ENCODE results near the gene EEF2K.

EEF2K gene

DNA sequence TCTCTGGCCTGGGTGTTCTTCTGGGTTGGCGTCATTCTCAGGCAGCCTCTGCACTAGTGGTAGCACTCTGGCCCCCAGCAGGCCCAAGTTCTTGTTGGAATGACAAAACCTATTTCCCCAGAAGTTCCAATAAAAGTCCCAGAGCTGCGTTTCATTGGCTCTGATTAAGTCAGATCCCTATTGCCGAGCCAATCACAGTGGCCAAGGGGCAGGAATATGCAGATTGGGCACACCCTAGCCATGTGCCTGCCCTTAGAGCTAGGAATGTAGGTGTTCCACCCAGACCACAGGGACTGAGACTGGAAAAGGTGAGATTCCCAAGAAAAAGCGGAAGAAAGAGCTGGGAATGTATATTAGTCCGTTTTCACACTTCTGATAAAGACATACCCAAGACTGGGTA, 46.2 kb downstream of the EEF2K start:
- no peak for DNase-seq (ENCODE audit: low read depth)

DNA sequence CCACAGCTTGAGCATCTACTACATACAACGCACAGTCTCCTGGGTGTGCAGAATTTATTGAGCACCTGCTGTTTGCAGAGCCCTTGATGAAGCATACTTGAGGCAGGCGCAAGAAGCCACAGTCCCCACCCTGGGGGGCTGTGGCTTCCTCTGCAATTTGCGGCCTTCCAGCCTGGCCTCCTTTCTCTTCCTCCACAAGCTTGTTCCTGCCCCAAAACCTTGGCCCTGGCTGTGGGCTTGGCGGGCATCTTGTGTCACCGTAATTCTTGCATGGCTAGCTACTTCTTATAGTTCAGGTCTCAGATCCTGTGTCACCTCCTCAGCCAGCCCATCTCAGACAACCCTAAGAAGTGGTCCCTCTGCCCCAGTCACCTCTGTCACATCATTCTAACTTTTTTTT, 47.2 kb downstream of the EEF2K start:
- no peak for DNase-seq (ENCODE audit: low read depth)

GRCh38 chr16:22255335-22255734, 49.3 kb downstream of the EEF2K start:
- DNase-seq (ENCODE audit: low read depth) = no peak

DNA sequence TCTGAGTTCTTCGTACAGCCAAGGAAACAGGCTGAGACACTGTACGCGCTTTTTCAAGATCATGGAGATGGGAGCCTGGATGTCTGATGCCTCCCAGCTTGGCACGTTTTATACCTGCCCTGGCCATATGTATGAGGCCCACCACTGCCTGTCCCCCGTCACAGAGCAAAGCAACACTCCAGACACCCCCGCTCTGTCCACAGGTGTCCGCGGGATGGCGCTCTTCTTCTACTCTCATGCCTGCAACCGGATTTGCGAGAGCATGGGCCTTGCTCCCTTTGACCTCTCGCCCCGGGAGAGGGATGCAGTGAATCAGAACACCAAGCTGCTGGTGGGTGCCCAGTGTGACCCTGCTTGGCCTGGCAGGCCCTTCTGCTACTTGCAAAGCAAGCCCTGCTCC, 51.4 kb downstream of the EEF2K start:
- no peak for DNase-seq (ENCODE audit: low read depth)

DNA sequence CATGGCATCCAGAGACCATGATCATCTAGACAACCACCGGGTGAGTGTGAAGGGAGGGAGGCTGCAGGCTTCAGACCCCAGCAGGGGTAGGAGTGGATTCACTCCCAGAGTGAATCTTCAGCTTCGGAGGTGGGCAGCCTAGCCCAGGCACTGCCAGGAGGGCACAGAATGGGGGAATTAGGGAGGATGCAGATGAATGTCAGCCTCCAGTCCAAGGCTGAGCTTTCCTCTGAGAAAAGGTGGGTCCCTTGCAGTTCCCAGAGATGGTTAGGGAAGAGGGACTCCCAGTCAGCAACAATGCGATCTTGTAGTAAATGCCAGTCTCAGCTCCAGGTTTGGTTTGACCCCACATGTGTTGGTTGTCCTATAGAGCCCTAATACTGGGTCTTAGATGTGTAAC, 54.4 kb downstream of the EEF2K start:
- no peak for DNase-seq (ENCODE audit: low read depth)

DNA sequence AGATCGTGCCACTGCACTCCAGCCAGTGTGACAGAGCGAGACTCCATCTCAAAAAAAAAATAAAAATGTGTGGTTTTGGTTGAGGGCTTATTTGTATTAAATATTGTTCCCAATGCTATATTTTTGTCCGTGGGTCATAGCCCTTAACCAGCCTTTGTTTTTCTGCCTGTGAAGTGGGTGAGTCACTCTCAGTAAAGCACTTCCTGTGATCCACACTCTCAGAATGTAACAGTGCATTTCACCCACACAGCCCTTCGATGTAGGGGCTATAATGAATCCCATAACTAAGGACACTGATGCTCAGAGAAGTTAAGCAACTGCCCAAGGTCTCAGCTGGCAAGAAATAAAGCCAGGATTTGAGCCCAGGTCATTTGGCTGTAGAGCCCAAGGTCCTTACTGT, 56.4 kb downstream of the EEF2K start:
- DNase-seq (ENCODE audit: low read depth) = no peak

DNA sequence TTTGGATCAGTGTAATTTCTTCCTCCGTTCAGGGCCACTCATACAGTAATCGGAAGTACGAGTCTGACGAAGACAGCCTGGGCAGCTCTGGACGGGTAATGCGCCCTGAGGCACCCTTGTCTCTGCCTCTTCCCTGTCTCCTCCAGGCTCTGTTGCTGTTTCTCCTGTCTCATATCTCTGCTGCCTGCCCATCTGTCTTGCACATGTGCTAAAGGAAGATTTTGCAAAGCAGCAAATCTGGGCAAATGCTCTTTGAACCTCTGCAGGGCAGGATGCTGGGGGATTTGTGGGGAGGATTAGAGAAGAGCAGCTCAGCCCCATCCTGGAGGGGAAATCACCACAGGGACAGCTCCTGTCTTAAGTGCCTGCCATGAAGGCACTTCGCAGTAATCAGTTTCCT, 58.7 kb downstream of the EEF2K start:
- no peak for DNase-seq (ENCODE audit: low read depth)

DNA sequence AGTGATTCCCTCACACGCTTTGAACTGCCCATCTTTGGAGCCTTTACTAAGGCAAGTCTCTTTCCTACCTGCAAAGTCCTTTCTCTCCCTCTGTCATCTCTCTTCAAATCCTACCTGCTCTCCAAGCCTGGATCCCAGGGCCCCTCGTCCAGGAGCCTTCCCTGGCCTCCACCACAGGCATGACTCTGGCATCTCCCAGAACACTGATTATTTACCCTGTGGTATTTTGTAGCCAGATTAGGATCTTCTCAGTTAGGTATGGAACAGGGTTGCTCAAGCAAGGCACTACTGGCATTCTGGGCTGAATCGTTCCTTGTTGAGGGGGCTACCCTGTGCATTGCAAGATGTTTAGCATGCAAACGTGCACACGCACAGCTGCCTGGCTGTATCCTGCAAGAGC, 59.3 kb downstream of the EEF2K start:
- no peak for DNase-seq (ENCODE audit: low read depth)

DNA sequence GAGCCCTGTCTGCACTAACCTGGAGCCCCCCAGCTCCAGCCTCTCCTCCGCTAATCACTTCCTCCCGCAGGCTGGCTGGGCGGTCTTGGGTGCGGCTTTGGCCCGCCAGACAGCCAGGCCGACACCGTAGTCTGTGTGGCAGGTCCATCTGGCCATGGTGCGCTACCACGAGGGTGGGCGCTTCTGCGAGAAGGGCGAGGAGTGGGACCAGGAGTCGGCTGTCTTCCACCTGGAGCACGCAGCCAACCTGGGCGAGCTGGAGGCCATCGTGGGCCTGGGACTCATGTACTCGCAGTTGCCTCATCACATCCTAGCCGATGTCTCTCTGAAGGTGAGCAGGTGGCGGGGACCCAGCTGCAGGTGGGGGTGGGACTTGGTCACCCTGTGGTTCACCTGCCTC, 60.5 kb downstream of the EEF2K start:
- no peak for DNase-seq (ENCODE audit: low read depth)

- no peak for DNase-seq (ENCODE audit: low read depth)
Measured at GRCh38 chr16:22267764-22268163, 61.7 kb downstream of the EEF2K start.

DNA sequence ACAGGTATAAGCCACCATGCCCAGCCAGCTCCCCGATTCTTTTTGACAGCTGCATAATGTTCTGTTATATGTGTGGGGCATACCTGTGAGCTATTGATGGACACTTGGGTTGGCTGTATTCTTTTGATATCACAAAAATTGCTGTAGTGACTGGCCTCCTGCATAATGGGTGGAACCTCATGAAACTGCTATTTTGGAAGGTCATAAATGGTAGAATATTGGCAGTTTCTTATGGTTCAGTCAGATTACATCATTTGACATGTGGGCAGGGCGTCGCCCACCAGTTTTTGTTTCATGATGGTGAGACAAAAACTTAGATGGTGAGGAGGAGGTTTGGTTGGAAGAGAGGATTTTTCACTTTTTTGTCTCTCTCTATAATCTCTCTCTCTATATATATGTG, 64.4 kb downstream of the EEF2K start:
- no peak for DNase-seq (ENCODE audit: low read depth)

GRCh38 chr16:22272870-22273650, 67.0 kb downstream of the EEF2K start:
- no peak for DNase-seq (ENCODE audit: low read depth)

DNA sequence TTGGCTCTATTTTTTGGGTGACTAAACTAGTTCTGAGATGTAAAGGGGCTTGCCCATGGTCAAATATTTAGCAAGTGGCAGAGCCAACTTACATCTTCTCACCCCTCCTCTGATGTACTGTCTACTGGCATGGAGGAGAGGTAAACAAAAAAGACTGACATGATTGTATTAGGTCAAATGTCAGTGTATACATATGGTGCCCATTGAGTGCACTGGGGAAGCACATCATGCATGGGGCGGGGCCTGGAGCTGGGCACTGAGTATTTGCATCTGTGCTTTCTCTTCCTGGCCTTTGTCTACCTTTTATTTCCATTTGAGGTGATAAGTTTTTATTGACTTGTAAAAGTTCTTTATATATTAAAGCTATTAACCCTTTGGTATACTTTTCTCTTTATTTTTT, 68.8 kb downstream of the EEF2K start:
- DNase-seq (ENCODE audit: low read depth) = no peak

DNA sequence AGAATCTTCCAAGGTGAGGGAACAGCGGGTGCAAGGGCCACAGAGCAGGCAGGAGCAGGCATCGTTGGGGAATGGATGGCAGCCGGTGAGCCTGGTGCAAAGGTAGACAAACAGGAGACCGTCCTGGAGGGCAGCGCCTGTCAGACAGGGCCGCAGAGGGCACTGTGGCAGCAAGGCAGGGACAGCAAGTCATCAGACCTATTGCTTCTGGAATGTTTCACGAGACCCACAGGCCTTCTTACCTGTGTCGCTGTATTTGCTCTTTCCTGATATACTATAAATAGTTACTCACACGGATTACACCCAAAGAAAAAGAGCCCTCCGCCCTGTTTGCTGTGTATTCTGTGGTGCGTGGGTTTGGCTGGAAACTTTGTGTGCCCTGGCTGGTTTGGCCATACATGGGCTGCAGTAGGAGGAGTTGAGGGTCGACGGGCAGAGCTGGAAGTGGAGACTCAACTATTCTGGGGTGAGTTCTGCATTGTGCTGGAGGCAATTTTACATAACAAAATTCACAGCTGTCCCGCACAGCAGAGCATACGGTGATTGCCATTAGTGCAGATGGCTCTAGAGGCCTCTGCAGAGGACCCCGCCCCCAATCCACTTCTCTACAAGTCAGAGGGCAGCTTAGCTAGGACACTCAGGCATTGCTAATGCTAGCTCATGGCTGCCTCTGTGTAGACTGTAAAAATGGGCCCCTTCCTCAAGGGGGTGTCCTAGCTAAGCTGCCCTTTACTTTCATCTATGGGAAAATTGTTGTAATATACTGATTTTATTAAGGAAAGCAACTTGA, 72.6 kb downstream of the EEF2K start:
- no peak for DNase-seq (ENCODE audit: low read depth)

GRCh38 chr16:22282254-22282892, 76.3 kb downstream of the EEF2K start:
- DNase-seq (ENCODE audit: low read depth) = no peak

DNA sequence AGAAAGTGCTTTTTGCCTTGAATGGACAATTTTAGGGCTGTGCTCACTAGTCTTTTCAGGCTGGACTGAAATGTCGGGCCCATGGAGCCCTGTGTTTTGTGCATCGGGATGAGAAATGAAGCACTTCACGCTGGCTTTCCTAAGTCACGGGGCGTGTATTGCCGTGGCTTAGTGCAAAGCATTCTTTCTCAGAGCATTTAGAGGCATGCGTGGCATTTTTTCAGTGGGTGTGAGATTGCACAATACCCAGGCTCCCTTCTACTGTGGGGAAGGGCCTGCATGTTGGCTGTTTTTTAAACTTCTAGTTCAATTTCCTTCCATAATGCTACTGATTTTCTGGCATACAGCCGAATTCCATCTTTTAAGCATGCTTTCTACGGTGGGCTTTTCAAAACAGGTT, 78.6 kb downstream of the EEF2K start:
- no peak for DNase-seq (ENCODE audit: low read depth)

- no peak for DNase-seq (ENCODE audit: low read depth)
Measured at GRCh38 chr16:22285080-22285479, 79.0 kb downstream of the EEF2K start.

GRCh38 chr16:22291020-22291419, 84.9 kb downstream of the EEF2K start:
- DNase-seq (ENCODE audit: low read depth) = no peak

- no peak for DNase-seq (ENCODE audit: low read depth)
Measured at GRCh38 chr16:22291860-22292318, 85.8 kb downstream of the EEF2K start.

GRCh38 chr16:22292320-22292719, 86.2 kb downstream of the EEF2K start:
- DNase-seq (ENCODE audit: low read depth) = no peak

- DNase-seq (ENCODE audit: low read depth) = no peak
Measured at GRCh38 chr16:22293137-22294106, 87.3 kb downstream of the EEF2K start.
